Activated CD8-positive, alpha-beta T cell treated with anti-CD3 and anti-CD28 coated beads for 36 hours (primary cell): ENCODE data around the gene SEMA7A. TPM values are rescaled to one million over a fixed set of nuclear protein-coding genes. Genes with fewer than 3 reads are reported as not detected.

Experiments
- ATAC-seq: fragments of 200-7000 bp; cut with Tn5 transposase; one replicate; pipeline ENCODE4 v1.10.0; 2021; ENCODE audit warnings: mild to moderate bottlenecking, moderate library complexity
- CTCF ChIA-PET: fragments of 350-600 bp; sonication (Branson Sonifier 250); formaldehyde crosslinking; loops from one replicate; lab custom pipeline; 2021; ENCODE audit warnings: antibody characterized with exemption; lab: Charles Lee
- POLR2A ChIA-PET: fragments of 350-600 bp; sonication (Branson Sonifier 250); formaldehyde crosslinking; loops from one replicate; lab custom pipeline; 2021; ENCODE audit warnings: antibody characterized with exemption; lab: Charles Lee
- DNase-seq: peaks from one replicate; pipeline ENCODE4 v3.0.0-alpha.2; 2020
- H3K27ac Mint-ChIP-seq: one replicate; pipeline ENCODE4 v1.8.0; 2021; ENCODE audit warnings: mild to moderate bottlenecking, mixed read lengths
- H3K27me3 Mint-ChIP-seq: one replicate; pipeline ENCODE4 v1.8.0; 2021; ENCODE audit warnings: mixed read lengths
- H3K36me3 Mint-ChIP-seq: one replicate; pipeline ENCODE4 v1.8.0; 2021; ENCODE audit warnings: low read depth, mixed read lengths
- H3K4me1 Mint-ChIP-seq: one replicate; pipeline ENCODE4 v1.8.0; 2021; ENCODE audit warnings: low read depth, mixed read lengths
- H3K4me3 Mint-ChIP-seq: one replicate; pipeline ENCODE4 v1.8.0; 2021; ENCODE audit warnings: mild to moderate bottlenecking, moderate library complexity, mixed read lengths
- H3K9me3 Mint-ChIP-seq: one replicate; pipeline ENCODE4 v1.8.0; 2021; ENCODE audit warnings: mixed read lengths
- intact Hi-C: fragments of 100-400 bp; cut with micrococcal nuclease; formaldehyde crosslinking; loops from one replicate; pipeline ENCODE4 v1.10.0; 2022
- total RNA-seq, 2 experiments: library from RNA; stranded (reverse); gene quantifications; one replicate each; pipeline ENCODE4 v1.2.3, GENCODE V29; 2021
- TF ChIP-seq, protein P1 (sequence below): fragments of 200-600 bp; IDR thresholded peaks from one replicate; pipeline ENCODE4 v1.8.0; 2022; ENCODE audit warnings: antibody characterized with exemption, mild to moderate bottlenecking

Gene SEMA7A
- total RNA-seq, 2 experiments from 2014 or later = 62.4 TPM

DNA sequence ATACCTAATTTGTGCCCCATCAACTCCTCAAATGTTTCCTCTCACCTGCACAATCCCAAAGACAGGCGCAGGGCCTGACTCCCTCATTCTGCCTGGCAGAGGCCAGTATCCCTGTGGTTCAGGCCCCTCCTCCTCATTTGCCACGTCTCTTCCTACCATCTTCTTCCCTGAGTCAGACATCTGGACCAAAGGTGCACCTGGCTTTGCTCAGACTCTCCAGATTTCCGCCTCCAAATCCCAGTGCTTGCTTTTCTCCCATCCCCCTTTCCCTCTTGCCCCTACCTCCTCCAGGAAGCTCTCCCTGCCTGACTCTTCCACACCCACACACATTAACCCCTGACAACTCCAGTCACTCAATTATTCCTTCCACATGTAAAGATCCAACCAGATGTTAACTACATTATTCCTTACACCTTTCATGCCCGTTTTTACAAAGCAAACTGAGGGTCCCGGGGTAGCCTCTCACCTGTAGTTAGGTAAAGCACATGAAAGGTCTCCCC lies 19.6 kb downstream of the SEMA7A start:
- ATAC-seq = no peak
- TF ChIP-seq, protein P1, sequence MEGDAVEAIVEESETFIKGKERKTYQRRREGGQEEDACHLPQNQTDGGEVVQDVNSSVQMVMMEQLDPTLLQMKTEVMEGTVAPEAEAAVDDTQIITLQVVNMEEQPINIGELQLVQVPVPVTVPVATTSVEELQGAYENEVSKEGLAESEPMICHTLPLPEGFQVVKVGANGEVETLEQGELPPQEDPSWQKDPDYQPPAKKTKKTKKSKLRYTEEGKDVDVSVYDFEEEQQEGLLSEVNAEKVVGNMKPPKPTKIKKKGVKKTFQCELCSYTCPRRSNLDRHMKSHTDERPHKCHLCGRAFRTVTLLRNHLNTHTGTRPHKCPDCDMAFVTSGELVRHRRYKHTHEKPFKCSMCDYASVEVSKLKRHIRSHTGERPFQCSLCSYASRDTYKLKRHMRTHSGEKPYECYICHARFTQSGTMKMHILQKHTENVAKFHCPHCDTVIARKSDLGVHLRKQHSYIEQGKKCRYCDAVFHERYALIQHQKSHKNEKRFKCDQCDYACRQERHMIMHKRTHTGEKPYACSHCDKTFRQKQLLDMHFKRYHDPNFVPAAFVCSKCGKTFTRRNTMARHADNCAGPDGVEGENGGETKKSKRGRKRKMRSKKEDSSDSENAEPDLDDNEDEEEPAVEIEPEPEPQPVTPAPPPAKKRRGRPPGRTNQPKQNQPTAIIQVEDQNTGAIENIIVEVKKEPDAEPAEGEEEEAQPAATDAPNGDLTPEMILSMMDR = no peak
- Mint-ChIP-seq H3K4me3 (no peak overlapping the region), H3K27me3 (no peaks in the 10 kb centered on the region), H3K4me1 (peaks cover 18% of the 10 kb centered on the region), H3K27ac (peak overlapping the region; percentile 11), H3K9me3 (no peaks in the 10 kb centered on the region), H3K36me3 (peaks cover 62% of the 10 kb centered on the region)
- DNase-seq = no peak
- CTCF ChIA-PET = interaction anchor here (2.5 kb wide), 1 partner anchor 32 kb away, joined by 8 read pairs; no protein-coding TSS in a partner anchor
- intact Hi-C loops = no loop called here
- POLR2A ChIA-PET = no interaction called here

DNA sequence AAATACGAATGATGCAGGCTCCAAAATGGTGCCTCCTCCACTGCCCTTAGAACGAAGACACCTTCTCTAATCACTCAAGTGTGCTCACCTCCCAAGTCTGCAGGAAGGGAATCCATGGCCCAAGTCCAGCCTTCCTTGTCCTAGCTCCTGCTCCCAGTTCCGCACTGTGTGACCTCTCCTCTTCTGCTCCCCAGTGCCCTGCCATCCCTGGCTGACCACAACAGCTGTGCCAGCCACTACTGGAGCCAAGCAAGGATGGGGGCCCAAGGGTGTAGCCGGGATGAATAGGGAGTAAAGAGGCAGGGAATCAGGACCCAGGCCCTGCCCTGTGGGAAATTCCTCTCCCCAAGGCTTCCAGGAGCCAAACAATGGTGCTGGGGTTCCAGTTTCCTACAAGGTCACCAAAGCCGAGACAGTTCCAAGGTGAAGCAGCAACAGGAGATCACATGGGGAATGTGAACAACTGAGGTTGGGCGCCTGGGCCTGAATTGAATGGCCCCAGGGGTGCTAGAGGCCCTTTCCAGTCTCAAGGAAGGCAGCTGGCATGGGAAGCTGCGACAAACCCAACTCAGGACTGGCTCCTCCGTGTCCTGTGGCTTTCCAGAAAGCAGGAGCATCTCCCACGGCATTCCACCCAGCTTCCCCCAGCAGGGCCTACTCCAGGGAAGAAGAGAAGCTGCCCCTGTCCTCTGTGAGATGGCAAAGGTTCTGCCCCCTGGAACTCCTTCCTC lies 20.2 kb downstream of the SEMA7A start:
- ChIA-PET POLR2A (interaction anchor here (1.0 to 1.2 kb wide), 2 partner anchors 11 to 12 kb away, joined by 3 read pairs; no protein-coding TSS in a partner anchor), CTCF (interaction anchor here (1.3 to 2.5 kb wide), 3 partner anchors 15 to 41 kb away, joined by 3 to 8 read pairs (median 3); no protein-coding TSS in a partner anchor)
- no peak for DNase-seq
- no peak for ATAC-seq
- H3K27ac Mint-ChIP-seq = peak overlapping the region; percentile 25
- H3K36me3 Mint-ChIP-seq = peaks cover 58% of the 10 kb centered on the region
- no peak overlapping the region for H3K4me3 Mint-ChIP-seq
- peaks cover 18% of the 10 kb centered on the region for H3K4me1 Mint-ChIP-seq
- no peaks in the 10 kb centered on the region for H3K27me3 Mint-ChIP-seq
- H3K9me3 Mint-ChIP-seq = no peaks in the 10 kb centered on the region
- TF ChIP-seq, protein P1 = no peak
- intact Hi-C loops = no loop called here

DNA sequence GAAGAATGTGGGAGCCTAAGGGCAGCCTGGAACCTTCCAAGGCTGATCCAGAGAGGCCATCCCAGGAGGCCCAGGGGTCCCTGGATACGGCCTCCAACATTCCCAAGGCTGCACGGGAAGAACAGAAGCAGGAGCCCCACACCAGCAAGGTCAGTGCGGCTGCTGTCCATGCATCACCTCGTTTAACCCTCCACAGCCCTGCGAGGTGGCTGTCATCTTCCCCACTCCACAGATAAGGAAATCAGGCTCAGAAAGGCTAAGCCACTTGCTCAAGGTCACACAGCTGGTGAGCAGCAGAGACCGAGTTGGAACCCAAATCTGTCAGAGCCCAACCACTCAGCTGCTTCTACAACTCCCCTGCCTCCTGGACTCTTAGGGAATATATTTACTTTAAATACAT lies 21.6 kb downstream of the SEMA7A start:
- H3K4me3 Mint-ChIP-seq = no peak overlapping the region
- peaks cover 23% of the 10 kb centered on the region for H3K4me1 Mint-ChIP-seq
- CTCF ChIA-PET = interaction anchor here (1.5 to 2.5 kb wide), 3 partner anchors 9 to 30 kb away, joined by 3 to 8 read pairs (median 4); no protein-coding TSS in a partner anchor
- peaks cover 55% of the 10 kb centered on the region for H3K36me3 Mint-ChIP-seq
- H3K27ac Mint-ChIP-seq = no peak overlapping the region
- TF ChIP-seq, protein P1 = no peak
- no peaks in the 10 kb centered on the region for H3K27me3 Mint-ChIP-seq
- H3K9me3 Mint-ChIP-seq = no peaks in the 10 kb centered on the region
- intact Hi-C loops = no loop called here
- POLR2A ChIA-PET = interaction anchor here (1.6 kb wide), 1 partner anchor 9 kb away, joined by 5 read pairs; no protein-coding TSS in a partner anchor
- ATAC-seq = no peak
- DNase-seq = no peak

DNA sequence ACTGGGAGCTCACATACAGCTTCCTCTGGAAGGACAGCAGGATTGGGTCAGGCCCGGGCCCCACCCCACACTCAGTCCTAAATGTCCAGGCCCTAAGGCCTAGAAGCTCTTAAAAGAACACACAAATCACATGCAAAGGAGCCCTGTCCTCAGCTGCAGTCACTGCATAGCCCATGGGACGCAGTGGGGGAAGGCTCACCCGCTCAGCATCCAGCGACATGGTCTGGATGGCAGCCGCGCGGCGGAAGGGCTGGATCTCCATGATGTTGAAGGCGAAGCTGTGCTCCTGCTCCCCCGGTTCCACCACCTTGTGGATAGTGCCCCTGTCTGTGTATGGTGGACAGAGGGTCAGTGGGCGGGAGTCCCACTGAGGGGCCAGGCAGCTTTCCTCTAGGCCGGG lies 22.1 kb downstream of the SEMA7A start:
- ChIA-PET POLR2A (interaction anchor here (1.6 kb wide), 1 partner anchor 8 kb away, joined by 5 read pairs; no protein-coding TSS in a partner anchor), CTCF (interaction anchor here (1.4 to 1.5 kb wide), 3 partner anchors 9 to 16 kb away, joined by 3 to 5 read pairs (median 4); no protein-coding TSS in a partner anchor)
- Mint-ChIP-seq H3K9me3 (no peaks in the 10 kb centered on the region), H3K4me1 (peaks cover 25% of the 10 kb centered on the region), H3K36me3 (peaks cover 54% of the 10 kb centered on the region), H3K27me3 (no peaks in the 10 kb centered on the region), H3K4me3 (no peak overlapping the region), H3K27ac (no peak overlapping the region)
- intact Hi-C loops = no loop called here
- no peak for ATAC-seq
- DNase-seq = no peak
- TF ChIP-seq, protein P1 = no peak

DNA sequence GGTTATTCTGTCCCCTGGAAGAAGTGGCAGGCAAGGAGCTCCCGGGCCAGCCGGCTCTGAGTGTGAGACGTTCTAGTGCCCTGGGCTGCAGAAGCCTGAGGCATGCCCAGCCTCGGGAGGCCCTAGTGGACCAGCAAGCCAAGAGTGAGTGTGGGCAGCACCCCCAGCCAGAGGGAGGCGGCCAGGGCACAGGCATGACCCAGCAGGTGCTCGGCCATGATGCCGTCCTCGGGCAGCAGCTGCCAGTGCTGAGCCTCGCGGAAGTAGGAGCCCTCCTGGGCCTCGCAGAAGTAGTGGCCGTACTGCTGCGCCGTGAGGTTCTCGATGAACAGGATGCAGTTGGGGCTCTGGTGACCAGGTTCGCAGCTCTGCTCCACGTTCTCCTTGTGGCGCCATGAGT lies 23.3 kb downstream of the SEMA7A start:
- Mint-ChIP-seq H3K27ac (no peak overlapping the region), H3K4me1 (peaks cover 25% of the 10 kb centered on the region), H3K27me3 (no peaks in the 10 kb centered on the region), H3K9me3 (no peaks in the 10 kb centered on the region), H3K36me3 (peaks cover 43% of the 10 kb centered on the region), H3K4me3 (no peak overlapping the region)
- intact Hi-C loops = no loop called here
- CTCF ChIA-PET = interaction anchor here (1.4 kb wide), 1 partner anchor 8 kb away, joined by 5 read pairs; no protein-coding TSS in a partner anchor
- no peak for ATAC-seq
- POLR2A ChIA-PET = no interaction called here
- TF ChIP-seq, protein P1 = no peak
- DNase-seq = no peak
